Activated CD8-positive, alpha-beta memory T cell treated with anti-CD3 and anti-CD28 coated beads for 36 hours (primary cell): Measurements from ENCODE around the gene DLGAP3. TPM values are rescaled to one million over a fixed set of nuclear protein-coding genes. Genes with fewer than 3 reads are reported as not detected.

Experiments
- CTCF ChIA-PET: fragments of 350-600 bp; sonication (Branson Sonifier 250); formaldehyde crosslinking; loops from one replicate; lab custom pipeline; 2021; ENCODE audit warnings: antibody characterized with exemption; lab: Charles Lee
- POLR2A ChIA-PET: fragments of 350-600 bp; sonication (Branson Sonifier 250); formaldehyde crosslinking; loops from one replicate; lab custom pipeline; 2021; ENCODE audit warnings: antibody characterized with exemption; lab: Charles Lee
- total RNA-seq, 2 experiments: library from RNA; stranded (reverse); gene quantifications; one replicate each; pipeline ENCODE4 v1.2.3, GENCODE V29; 2021

The DLGAP3 gene
- total RNA-seq, 2 experiments from 2014 or later, result 0.72 to 0.80 TPM

- ChIA-PET POLR2A (no interaction called here), CTCF (interaction anchor here (0.9 to 1.6 kb wide), 4 partner anchors 17 to 75 kb away, joined by 3 to 8 read pairs (median 4); no protein-coding TSS in a partner anchor)
Observed at GRCh38 chr1:34851431-34852105, 77.9 kb downstream of the DLGAP3 start.

- ChIA-PET CTCF (no interaction called here), POLR2A (no interaction called here)
Observed at GRCh38 chr1:34850382-34850781, 79.1 kb downstream of the DLGAP3 start.

- ChIA-PET POLR2A (no interaction called here), CTCF (interaction anchor here (0.6 to 0.9 kb wide), 2 partner anchors 25 to 278 kb away, joined by 3 to 4 read pairs; no protein-coding TSS in a partner anchor)
Observed at GRCh38 chr1:34847094-34847493, 82.4 kb downstream of the DLGAP3 start.

- CTCF ChIA-PET, result interaction anchor here (0.9 kb wide), 1 partner anchor 25 kb away, joined by 3 read pairs; no protein-coding TSS in a partner anchor
- POLR2A ChIA-PET, result no interaction called here
Observed at GRCh38 chr1:34846265-34846664, 83.2 kb downstream of the DLGAP3 start.

GRCh38 chr1:34845131-34845901 lies 84.1 kb downstream of the DLGAP3 start:
- CTCF ChIA-PET, result no interaction called here
- POLR2A ChIA-PET, result no interaction called here

GRCh38 chr1:34844252-34844634 lies 85.2 kb downstream of the DLGAP3 start:
- POLR2A ChIA-PET, result no interaction called here
- CTCF ChIA-PET, result no interaction called here

- POLR2A ChIA-PET, result no interaction called here
- CTCF ChIA-PET, result interaction anchor here (0.7 kb wide), 1 partner anchor 10 kb away, joined by 3 read pairs; no protein-coding TSS in a partner anchor
Observed at GRCh38 chr1:34843392-34844251, 85.8 kb downstream of the DLGAP3 start.

- ChIA-PET CTCF (no interaction called here), POLR2A (no interaction called here)
Observed at GRCh38 chr1:34842952-34843371, 86.5 kb downstream of the DLGAP3 start.

- ChIA-PET CTCF (no interaction called here), POLR2A (no interaction called here)
Observed at GRCh38 chr1:34842073-34842472, 87.4 kb downstream of the DLGAP3 start.

GRCh38 chr1:34840426-34840825 lies 89.0 kb downstream of the DLGAP3 start:
- ChIA-PET CTCF (interaction anchor here (1.9 kb wide), 1 partner anchor 12 kb away, joined by 8 read pairs; no protein-coding TSS in a partner anchor), POLR2A (no interaction called here)

GRCh38 chr1:34839526-34840305 lies 89.7 kb downstream of the DLGAP3 start:
- ChIA-PET POLR2A (no interaction called here), CTCF (interaction anchor here (1.1 to 1.9 kb wide), 2 partner anchors 13 kb away, joined by 3 to 8 read pairs; no protein-coding TSS in a partner anchor)

GRCh38 chr1:34833711-34834110 lies 95.7 kb downstream of the DLGAP3 start:
- ChIA-PET POLR2A (no interaction called here), CTCF (no interaction called here)

- POLR2A ChIA-PET, result no interaction called here
- CTCF ChIA-PET, result no interaction called here
Observed at GRCh38 chr1:34831721-34832246, 97.7 kb downstream of the DLGAP3 start.

- POLR2A ChIA-PET, result no interaction called here
Observed at GRCh38 chr1:34829250-34829649, 100.2 kb downstream of the DLGAP3 start.

GRCh38 chr1:34828611-34829010 lies 100.8 kb downstream of the DLGAP3 start:
- ChIA-PET CTCF (no interaction called here), POLR2A (no interaction called here)

More at GRCh38 chr1:34829250-34829649, 100.2 kb downstream of the DLGAP3 start:
- CTCF ChIA-PET, result no interaction called here

- CTCF ChIA-PET, result no interaction called here
Observed at GRCh38 chr1:34827341-34827941, 102.0 kb downstream of the DLGAP3 start.

GRCh38 chr1:34825455-34826091 lies 103.9 kb downstream of the DLGAP3 start:
- CTCF ChIA-PET, result interaction anchor here (1.3 kb wide), 1 partner anchor 9 kb away, joined by 3 read pairs; no protein-coding TSS in a partner anchor
- POLR2A ChIA-PET, result no interaction called here

More at GRCh38 chr1:34827341-34827941, 102.0 kb downstream of the DLGAP3 start:
- POLR2A ChIA-PET, result no interaction called here
